Keratinocyte (primary cell): ENCODE results near the gene ARID3B.

Experiments
- CTCF ChIP-seq, 3 experiments: IDR thresholded peaks in 1 of 3; conservative IDR thresholded peaks in 1 of 3; optimal IDR thresholded peaks in 1 of 3; 2 replicates in 2 of 3; 3 replicates in 1 of 3; pipeline versions ENCODE3 to v1.5.1; 2011; ENCODE audit warnings: low read length in 3 of 3, mild to moderate bottlenecking in 3 of 3, moderate library complexity in 2 of 3, control low read depth in 1 of 3, inconsistent platforms in 1 of 3; ENCODE audit not compliant: insufficient read depth in 2 of 3; ENCODE audit errors: extremely low read depth in 1 of 3
- EZH2 ChIP-seq: IDR thresholded peaks from one replicate; pipeline ENCODE4 v1.6.1; 2012; ENCODE audit warnings: inconsistent platforms, mild to moderate bottlenecking, low read length, moderate library complexity

GRCh38 chr15:74616996-74617395, 76.0 kb downstream of the ARID3B start:
- no peak for TF ChIP-seq CTCF (optimal IDR thresholded peaks at IDR 0.05 in 1 of 3, IDR thresholded peaks at IDR 0.05 in 1 of 3, conservative IDR thresholded peaks at IDR 0.05 in 1 of 3; ENCODE audit: extremely low read depth in 1 of 3, insufficient read depth in 2 of 3, low read length in 3 of 3)
- no peak for TF ChIP-seq EZH2
